HG03558 (cell line): Measurements from ENCODE around the gene TIMM10.
"Not testable (repeated sequence)": the region's sequence is repeated elsewhere in the genome, so short reads cannot be mapped to it uniquely, and the experiment has no call there.

Source experiments
- ATAC-seq: cut with Tn5 transposase; IDR thresholded peaks from one replicate; pipeline ENCODE4 v1.9.1; 2021; ENCODE audit warnings: moderate number of reproducible peaks; ENCODE audit not compliant: unreplicated experiment; ENCODE audit errors: extremely low read depth

Gene TIMM10

GRCh38 chr11:57543593-57543992, 13.0 kb upstream of the TIMM10 start:
- no peak for ATAC-seq

- ATAC-seq, result no peak
These were observed 12.0 kb upstream of the TIMM10 start for GRCh38 chr11:57542582-57542981.

DNA sequence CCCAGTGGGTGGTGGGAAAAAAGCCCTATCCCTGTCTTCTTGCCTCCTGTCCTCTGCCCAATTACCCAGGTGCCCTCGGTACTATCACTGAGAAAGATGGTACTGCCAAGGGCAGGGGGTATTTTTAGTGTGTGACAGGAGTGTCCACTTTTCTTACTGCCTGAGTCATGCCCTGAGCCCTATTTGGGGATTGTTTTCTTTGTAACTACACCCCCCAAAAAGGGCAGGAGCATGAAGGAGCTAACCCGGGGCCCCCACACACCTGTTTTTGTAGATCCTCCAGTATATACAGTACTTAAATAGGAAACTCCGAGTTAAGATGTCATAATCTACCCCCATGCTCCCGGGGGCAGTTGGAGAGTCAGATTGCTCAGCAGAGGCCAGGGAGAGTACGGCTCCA, 10.6 kb upstream of the TIMM10 start:
- no peak for ATAC-seq

GRCh38 chr11:57539342-57539741, 8.8 kb upstream of the TIMM10 start:
- no peak for ATAC-seq

- no peak for ATAC-seq
These were observed 6.5 kb upstream of the TIMM10 start, which contains the start of gene SMTNL1 for GRCh38 chr11:57536947-57537619. Gene SMTNL1, plus strand, starts transcription at chr11:57537595. Its CDS starts 5,048 bp downstream, at chr11:57542643.

DNA sequence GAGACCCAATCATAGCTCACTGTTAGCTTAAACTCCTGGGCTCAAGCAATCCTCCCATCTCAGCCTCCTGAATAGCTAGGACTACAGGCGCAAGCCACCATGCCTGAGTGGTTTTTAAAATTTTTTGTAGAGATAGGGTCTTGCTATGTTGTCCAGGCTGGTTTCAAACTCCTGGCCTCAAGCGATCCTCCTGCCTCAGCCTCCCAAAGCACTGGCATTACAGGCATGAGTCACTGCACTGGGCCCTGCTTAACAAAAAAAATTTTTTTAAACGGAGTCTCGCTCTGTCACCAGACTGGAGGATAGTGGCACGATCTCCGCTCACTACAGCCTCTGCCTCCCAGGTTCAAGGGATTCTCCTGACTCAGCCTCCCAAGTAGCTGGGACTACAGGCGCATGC, 3.9 kb upstream of the TIMM10 start:
- ATAC-seq, result not testable (repeated sequence)

- no peak for ATAC-seq
These were observed 349 bp downstream of the TIMM10 start for GRCh38 chr11:57530215-57530595.

GRCh38 chr11:57529012-57529411, 1.5 kb downstream of the TIMM10 start:
- no peak for ATAC-seq

GRCh38 chr11:57527056-57527631, 3.4 kb downstream of the TIMM10 start:
- ATAC-seq, result no peak

- ATAC-seq, result no peak
These were observed 7.1 kb downstream of the TIMM10 start for GRCh38 chr11:57523419-57523818.

GRCh38 chr11:57521116-57521515, 9.4 kb downstream of the TIMM10 start:
- ATAC-seq, result no peak

DNA sequence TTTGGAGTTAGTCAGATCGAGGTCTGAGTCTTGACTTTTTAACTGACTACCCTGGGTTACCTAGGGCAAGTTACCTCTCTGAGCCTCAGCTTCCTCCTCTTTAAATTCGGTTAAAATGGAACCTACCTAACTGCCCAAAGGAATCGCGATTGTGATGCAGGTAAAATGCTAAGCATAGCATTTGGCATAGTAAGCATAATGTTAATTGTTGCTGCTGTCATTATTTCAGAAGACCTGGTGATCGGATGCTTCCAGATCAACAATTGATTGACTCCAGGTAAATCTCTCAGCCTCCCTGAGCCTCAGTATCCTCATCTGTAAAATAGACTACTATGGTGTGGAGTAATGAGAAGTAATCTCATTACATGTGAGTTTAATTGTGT, 14.5 kb downstream of the TIMM10 start:
- ATAC-seq, result no peak

GRCh38 chr11:57515332-57516060, 15.1 kb downstream of the TIMM10 start, which contains the start of gene SLC43A1:
Gene SLC43A1, minus strand, starts transcription at chr11:57515702. Its CDS starts 1,591 bp downstream, at chr11:57514111.
- ATAC-seq, result no peak

DNA sequence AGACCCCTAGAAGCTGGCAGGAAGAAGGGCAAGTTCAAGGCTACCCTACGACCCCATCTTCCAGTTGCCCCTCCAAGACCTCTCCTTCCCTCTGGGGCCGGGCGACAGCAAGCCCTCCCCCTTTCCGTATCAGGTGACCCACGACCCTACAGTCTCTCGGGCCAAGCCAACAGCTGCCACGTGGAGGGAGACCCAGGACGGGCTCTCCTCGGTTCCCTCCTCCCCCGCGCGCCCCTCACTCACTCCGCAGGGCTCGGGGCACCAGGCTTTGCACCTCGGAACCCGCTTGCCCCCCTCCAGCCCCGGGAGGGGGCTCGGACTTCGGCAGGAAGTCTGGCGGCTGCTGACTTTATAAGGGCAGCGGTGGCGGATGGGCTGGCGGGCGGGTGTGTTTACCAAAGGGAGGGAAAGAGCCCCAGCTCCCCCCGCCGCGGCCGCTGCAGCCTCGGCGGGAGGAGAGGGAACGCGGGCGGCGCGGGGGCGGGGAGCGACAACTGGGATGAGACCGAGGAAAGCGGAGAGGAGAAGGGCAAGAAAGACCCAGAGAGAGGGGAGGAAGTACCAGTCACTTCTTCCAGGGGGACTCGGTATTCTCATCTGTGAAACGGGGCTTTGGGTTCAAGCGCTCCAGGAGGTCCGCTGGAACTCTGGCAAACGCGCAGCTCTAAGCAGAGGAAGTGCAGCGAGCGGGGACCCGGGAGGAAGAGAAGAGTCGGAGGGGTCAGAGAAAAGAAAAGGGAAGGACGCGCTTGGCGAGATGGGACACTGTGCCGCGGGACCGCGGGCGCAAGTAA, 15.8 kb downstream of the TIMM10 start:
- no peak for ATAC-seq

DNA sequence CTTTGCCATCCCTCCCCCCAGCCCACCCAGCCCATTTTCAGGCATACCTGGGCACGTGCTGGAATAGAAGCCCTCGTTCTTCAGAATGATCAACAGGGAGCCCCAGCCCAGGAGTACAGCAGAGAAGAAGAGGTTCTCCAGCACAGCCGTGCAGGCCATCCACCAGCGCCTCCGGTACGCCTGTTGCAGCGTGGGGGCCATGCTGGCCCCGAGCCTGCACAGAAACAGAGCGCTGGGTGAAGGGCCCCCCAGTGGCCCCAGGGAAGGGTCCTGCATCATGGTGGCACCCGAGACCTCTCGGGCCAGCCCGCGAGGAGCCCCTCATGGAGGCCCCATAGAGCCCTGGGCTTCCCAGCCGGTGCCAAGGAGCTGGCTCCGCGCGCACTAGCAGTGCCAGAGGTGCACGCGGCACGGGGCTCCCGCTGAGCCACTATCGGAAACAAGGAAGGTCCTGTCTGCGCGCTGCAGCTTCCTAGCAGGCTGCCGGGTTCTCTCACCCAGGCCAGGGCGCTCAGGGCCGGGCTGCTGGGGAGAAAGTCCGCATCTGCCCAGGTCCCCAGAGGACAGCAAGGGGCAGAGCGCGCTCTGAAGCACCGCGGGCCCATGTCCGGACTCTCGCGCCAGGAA, 16.5 kb downstream of the TIMM10 start:
- no peak for ATAC-seq

- no peak for ATAC-seq
These were observed 17.1 kb downstream of the TIMM10 start for GRCh38 chr11:57513452-57513795.

- no peak for ATAC-seq
These were observed 17.7 kb downstream of the TIMM10 start for GRCh38 chr11:57512646-57513451.

DNA sequence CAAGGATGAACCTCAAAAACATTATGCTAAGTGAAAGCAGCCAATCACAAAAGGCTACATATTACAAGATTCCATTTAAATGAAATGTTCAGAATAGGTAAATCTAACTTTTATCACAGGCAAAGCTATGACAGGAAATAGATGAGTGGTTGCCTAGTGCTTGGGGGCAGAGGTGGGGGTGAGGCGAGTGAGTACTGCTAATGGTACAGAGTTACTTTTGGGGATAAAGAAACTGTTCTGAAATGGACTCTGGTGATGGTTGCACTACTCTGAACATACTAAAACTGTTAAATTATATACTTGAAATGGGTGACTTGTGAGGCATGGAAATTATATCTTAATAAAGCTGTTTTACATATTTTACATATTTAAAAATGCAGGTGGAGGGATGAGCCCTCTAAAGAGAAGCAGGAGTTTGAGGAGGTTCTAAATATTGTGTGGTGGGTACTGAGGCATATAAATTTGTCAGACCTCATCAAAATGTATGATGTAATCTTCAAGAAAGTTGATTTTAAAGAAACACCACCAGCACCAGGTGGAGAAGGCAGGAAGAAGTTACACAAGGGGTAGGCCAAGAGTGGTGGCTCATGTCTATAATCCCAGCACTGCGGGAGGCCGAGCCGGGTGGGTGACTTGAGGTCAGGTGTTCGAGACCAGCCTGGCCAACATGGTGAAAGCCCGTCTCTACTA, 18.7 kb downstream of the TIMM10 start:
- no peak for ATAC-seq
